ENCODE results near the gene SPATC1L.

- no peak for TF ChIP-seq CTCF (IDR thresholded peaks at IDR 0.05)
- TF ChIP-seq POLR2A (IDR thresholded peaks at IDR 0.05): no peak
- TF ChIP-seq POLR2AphosphoS5 (IDR thresholded peaks at IDR 0.05; ENCODE audit: insufficient read depth in 1 of 2, low read depth in 1 of 2): no peak
These were observed 68.0 kb downstream of the SPATC1L start for GRCh38 chr21:46116189-46116775.
